Neural crest cell (in vitro differentiated cells): ENCODE measurements around the gene ZNF559. TPM values are rescaled to one million over a fixed set of nuclear protein-coding genes. Genes with fewer than 3 reads are reported as not detected.
"Not testable (repeated sequence)": the region's sequence is repeated elsewhere in the genome, so short reads cannot be mapped to it uniquely, and the experiment has no call there.

Source experiments
- DNase-seq: peaks from one replicate; pipeline ENCODE4 v3.0.0; 2021; ENCODE audit warnings: low read depth, mixed read lengths, low spot score
- H3K27ac Mint-ChIP-seq: one replicate; pipeline ENCODE4 v1.8.0; 2021; ENCODE audit warnings: mild to moderate bottlenecking, mixed read lengths; ENCODE audit not compliant: unreplicated experiment
- H3K27me3 Mint-ChIP-seq: 2 replicates; pipeline ENCODE4 v1.8.0; 2021; ENCODE audit warnings: low read depth, mild to moderate bottlenecking, mixed read lengths
- H3K36me3 Mint-ChIP-seq: 2 replicates; pipeline ENCODE4 v1.8.0; 2021; ENCODE audit warnings: low read depth, mild to moderate bottlenecking, mixed read lengths
- H3K4me1 Mint-ChIP-seq: 2 replicates; pipeline ENCODE4 v1.8.0; 2021; ENCODE audit warnings: mixed read lengths
- H3K4me3 Mint-ChIP-seq: one replicate; pipeline ENCODE4 v1.8.0; 2021; ENCODE audit warnings: mild to moderate bottlenecking, mixed read lengths
- H3K9me3 Mint-ChIP-seq: 2 replicates; pipeline ENCODE4 v1.8.0; 2021; ENCODE audit warnings: mixed read lengths
- total RNA-seq: library from RNA; stranded (reverse); gene quantifications from 2 replicates; pipeline ENCODE4 v1.2.1, GENCODE V29; 2021
- TF ChIP-seq, protein P1 (sequence below): fragments of 200-600 bp; sonication (generic); conservative IDR thresholded peaks from 2 replicates; pipeline ENCODE4 v1.5.0; 2021; ENCODE audit warnings: antibody characterized with exemption, mild to moderate bottlenecking

The ZNF559 gene
- total RNA-seq, 1 donor from 2014 or later, result 24.0 TPM

DNA sequence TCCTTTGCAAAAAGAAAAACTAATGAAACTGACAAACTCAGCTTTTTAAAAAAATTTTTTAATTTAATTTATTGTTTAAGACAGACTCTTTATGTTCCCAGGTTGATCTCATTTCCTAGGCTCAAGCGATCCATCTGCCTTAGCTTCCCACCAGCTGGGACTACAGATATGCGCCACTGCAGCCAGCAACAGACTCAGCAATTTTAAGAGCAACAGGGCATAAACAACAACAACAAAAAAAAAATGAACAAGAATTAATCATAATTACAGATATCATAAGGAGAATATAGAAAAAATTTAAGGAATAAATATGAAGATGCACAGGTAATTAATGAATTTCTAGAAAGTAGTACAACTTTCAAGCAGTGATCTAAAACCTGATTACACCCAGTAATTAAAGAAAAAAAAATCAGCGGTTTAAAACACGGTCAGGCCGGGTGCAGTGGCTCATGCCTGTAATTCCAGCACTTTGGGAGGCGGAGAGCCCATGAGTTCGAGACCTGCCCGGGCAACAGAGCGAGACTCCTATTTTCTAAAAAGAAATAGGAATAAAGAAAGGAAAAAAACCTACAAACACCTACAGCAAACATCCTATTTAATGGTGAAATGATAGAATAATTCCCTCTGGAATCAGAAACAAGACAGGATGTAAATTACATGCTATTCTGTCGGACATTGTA is 15.7 kb upstream of the ZNF559 start:
- H3K27ac Mint-ChIP-seq, result no peak overlapping the region
- peak overlapping the region; percentile 100 for H3K4me3 Mint-ChIP-seq

DNA sequence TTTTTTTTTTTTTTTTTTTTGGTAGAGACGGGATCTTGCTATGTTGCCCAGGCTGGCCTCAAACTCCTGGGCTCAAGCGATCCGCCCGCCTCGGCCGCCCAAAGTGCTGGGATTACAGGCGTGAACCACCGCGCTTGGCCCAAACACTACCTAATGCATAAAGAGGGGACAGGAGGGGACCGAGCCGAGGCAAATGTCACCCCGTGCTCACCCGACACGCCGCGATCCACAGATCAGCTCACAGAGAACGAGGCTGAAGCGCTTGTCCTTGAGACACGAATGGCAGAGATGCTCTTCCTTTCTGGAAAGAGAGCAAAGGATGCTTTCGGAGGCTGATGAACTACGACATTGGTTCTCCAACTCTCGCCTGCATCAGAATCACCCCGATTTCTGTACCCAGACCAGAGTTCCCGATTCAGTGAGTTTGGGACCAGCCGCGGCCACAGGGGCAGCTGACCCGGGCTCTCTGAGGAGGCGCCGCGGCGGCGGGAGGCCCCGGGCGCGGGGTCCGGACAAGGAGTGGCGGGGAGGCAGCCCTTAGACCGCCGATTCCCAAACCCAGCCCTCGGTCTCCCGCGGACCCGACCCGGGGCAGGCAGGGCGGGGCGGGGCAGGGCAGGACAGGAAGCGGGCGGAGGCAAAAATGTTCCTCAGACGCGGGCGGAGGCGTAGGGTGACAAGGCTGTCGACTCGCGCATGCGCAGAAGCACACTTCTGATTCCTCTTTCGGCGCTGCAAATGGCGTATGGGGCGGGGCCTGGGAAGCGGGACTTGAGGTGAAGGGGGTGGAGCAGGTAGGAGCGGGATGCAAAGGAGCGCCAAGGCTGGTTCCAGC is 14.6 kb upstream of the ZNF559 start, which contains the start of gene ZNF699:
Gene ZNF699 (minus strand): TSS at position 700 of the 835 bp plus-strand sequence. CDS start 4,719 bp downstream, outside the sequence.
- Mint-ChIP-seq H3K36me3 (peaks cover 9% of the 10 kb centered on the region), H3K27ac (peak within 1 kb of the TSS; percentile 99), H3K27me3 (peaks cover 7% of the 10 kb centered on the region), H3K4me3 (peak within 1 kb of the TSS; percentile 100), H3K9me3 (peaks cover 11% of the 10 kb centered on the region), H3K4me1 (peaks cover 20% of the 10 kb centered on the region)
- TF ChIP-seq, protein P1, sequence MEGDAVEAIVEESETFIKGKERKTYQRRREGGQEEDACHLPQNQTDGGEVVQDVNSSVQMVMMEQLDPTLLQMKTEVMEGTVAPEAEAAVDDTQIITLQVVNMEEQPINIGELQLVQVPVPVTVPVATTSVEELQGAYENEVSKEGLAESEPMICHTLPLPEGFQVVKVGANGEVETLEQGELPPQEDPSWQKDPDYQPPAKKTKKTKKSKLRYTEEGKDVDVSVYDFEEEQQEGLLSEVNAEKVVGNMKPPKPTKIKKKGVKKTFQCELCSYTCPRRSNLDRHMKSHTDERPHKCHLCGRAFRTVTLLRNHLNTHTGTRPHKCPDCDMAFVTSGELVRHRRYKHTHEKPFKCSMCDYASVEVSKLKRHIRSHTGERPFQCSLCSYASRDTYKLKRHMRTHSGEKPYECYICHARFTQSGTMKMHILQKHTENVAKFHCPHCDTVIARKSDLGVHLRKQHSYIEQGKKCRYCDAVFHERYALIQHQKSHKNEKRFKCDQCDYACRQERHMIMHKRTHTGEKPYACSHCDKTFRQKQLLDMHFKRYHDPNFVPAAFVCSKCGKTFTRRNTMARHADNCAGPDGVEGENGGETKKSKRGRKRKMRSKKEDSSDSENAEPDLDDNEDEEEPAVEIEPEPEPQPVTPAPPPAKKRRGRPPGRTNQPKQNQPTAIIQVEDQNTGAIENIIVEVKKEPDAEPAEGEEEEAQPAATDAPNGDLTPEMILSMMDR, result no peak
- DNase-seq, result peak; percentile 98

More for the DNA sequence above, 15.7 kb upstream of the ZNF559 start:
- H3K36me3 Mint-ChIP-seq, result peaks cover 18% of the 10 kb centered on the region
- H3K4me1 Mint-ChIP-seq, result peaks cover 20% of the 10 kb centered on the region
- H3K9me3 Mint-ChIP-seq, result peaks cover 7% of the 10 kb centered on the region
- DNase-seq, result no peak
- TF ChIP-seq, protein P1, result no peak
- peaks cover 7% of the 10 kb centered on the region for H3K27me3 Mint-ChIP-seq

- Mint-ChIP-seq H3K9me3 (peaks cover 10% of the 10 kb centered on the region), H3K4me1 (peaks cover 20% of the 10 kb centered on the region), H3K27me3 (peaks cover 8% of the 10 kb centered on the region), H3K27ac (peak overlapping the region; percentile 99), H3K36me3 (peaks cover 4% of the 10 kb centered on the region), H3K4me3 (peak overlapping the region; percentile 100)
- TF ChIP-seq, protein P1, result no peak
- no peak for DNase-seq
These were observed 14.0 kb upstream of the ZNF559 start for GRCh38 chr19:9309974-9310446.

DNA sequence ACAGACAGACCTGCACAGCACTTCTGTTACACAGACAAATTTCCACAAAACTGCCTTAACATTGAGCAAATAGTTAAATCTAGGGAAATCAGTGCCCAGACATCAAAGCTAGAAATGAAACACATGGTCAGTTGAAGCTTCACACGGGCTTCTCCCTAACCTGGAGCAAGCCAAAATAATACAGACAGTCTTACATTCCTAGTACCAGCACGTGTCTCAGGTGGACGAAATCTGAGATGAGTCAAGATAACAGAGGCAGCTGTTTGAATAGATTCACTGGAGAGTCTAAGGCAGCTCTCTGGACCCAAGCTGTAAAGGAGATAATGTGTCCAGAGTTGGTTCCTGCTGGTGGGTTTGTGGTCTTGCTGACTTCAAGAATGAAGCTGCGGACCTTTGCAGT is 10.2 kb upstream of the ZNF559 start:
- peaks cover 19% of the 10 kb centered on the region for H3K27me3 Mint-ChIP-seq

GRCh38 chr19:9321338-9321737 is 2.6 kb upstream of the ZNF559 start:
- Mint-ChIP-seq H3K27ac (no peak overlapping the region), H3K4me1 (peaks cover 14% of the 10 kb centered on the region), H3K9me3 (peaks cover 23% of the 10 kb centered on the region), H3K36me3 (peaks cover 35% of the 10 kb centered on the region), H3K27me3 (peaks cover 5% of the 10 kb centered on the region), H3K4me3 (no peak overlapping the region)
- TF ChIP-seq, protein P1, result no peak
- no peak for DNase-seq

More for the DNA sequence above, 10.2 kb upstream of the ZNF559 start:
- Mint-ChIP-seq H3K4me3 (no peak overlapping the region), H3K4me1 (peaks cover 8% of the 10 kb centered on the region), H3K27ac (no peak overlapping the region), H3K9me3 (peaks cover 15% of the 10 kb centered on the region), H3K36me3 (peaks cover 2% of the 10 kb centered on the region)
- TF ChIP-seq, protein P1, result no peak
- DNase-seq, result no peak

GRCh38 chr19:9321756-9322155 is 2.2 kb upstream of the ZNF559 start:
- peaks cover 23% of the 10 kb centered on the region for H3K9me3 Mint-ChIP-seq
- H3K27ac Mint-ChIP-seq, result not testable (repeated sequence)
- H3K36me3 Mint-ChIP-seq, result peaks cover 36% of the 10 kb centered on the region

GRCh38 chr19:9322201-9322600 is 1.8 kb upstream of the ZNF559 start:
- H3K27ac Mint-ChIP-seq, DNase-seq, H3K27me3 Mint-ChIP-seq: not testable (repeated sequence)
- peaks cover 14% of the 10 kb centered on the region for H3K4me1 Mint-ChIP-seq
- H3K4me3 Mint-ChIP-seq, result peak overlapping the region; percentile 75
- peaks cover 25% of the 10 kb centered on the region for H3K9me3 Mint-ChIP-seq
- peaks cover 39% of the 10 kb centered on the region for H3K36me3 Mint-ChIP-seq

More at GRCh38 chr19:9321756-9322155, 2.2 kb upstream of the ZNF559 start:
- H3K4me1 Mint-ChIP-seq, result peaks cover 14% of the 10 kb centered on the region
- DNase-seq, H3K4me3 Mint-ChIP-seq, H3K27me3 Mint-ChIP-seq: not testable (repeated sequence)
